ENCODE data around the gene EPHB1. TPM values are rescaled to one million over a fixed set of nuclear protein-coding genes. Genes with fewer than 3 reads are reported as not detected.
"Not testable (repeated sequence)": the region's sequence is repeated elsewhere in the genome, so short reads cannot be mapped to it uniquely, and the experiment has no call there.

Gene EPHB1
- total RNA-seq, 4 donors from 2014 or later: 0.08 to 1.1 (median 0.72) TPM

DNA sequence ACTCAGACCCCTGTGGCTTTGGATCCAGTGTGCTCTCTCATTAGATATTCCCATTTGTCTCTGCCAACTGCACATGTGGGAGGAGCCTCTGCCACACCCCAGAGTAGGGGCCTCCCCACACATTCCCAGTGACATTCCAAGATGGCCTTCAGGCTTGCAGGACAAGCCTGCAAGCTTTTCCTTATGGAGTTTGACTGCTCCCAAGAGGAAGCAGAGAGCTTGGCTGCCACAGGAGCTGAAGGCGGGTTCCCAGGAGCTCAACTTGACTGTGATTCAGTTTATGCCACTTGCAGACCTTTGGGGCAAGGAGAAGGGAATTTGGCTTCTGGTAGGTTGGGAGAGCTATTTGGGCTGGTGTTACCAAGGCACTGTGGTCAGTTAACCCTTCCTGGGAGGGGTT is 22.5 kb upstream of the EPHB1 start:
- H3K27ac ChIP-seq: no peak overlapping the region

DNA sequence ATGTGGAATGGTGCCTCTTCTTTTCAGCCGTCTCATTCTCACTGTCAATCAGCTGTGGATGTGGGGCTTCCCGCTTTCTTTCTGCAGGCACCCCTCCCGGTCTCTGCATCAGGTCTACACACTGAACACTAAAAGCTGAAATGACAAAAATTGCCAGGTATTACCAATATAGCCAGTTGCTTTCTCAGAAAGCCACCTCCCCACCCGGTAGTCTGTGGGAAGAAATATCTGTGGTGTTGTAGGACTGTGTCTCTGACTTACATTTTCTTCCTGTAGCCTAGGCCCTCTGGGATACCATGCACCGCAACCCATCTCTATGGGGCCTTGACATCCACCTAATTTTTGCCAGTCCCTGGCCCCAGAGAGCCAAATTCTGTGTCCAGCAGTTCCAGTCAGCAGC is 19.2 kb upstream of the EPHB1 start:
- no peak for DNase-seq
- H3K4me1 ChIP-seq: no peaks in the 10 kb centered on the region
- no peaks in the 10 kb centered on the region for H3K27me3 ChIP-seq
- 69 to 87% methylated on average over 5 of the region's 5 CpGs for WGBS, 2 donors
- no peaks in the 10 kb centered on the region for H3K36me3 ChIP-seq
- intact Hi-C loops (cut with DNase I): no loop called here
- no peak for TF ChIP-seq POLR2A (IDR thresholded peaks at IDR 0.05)
- TF ChIP-seq, protein P1, sequence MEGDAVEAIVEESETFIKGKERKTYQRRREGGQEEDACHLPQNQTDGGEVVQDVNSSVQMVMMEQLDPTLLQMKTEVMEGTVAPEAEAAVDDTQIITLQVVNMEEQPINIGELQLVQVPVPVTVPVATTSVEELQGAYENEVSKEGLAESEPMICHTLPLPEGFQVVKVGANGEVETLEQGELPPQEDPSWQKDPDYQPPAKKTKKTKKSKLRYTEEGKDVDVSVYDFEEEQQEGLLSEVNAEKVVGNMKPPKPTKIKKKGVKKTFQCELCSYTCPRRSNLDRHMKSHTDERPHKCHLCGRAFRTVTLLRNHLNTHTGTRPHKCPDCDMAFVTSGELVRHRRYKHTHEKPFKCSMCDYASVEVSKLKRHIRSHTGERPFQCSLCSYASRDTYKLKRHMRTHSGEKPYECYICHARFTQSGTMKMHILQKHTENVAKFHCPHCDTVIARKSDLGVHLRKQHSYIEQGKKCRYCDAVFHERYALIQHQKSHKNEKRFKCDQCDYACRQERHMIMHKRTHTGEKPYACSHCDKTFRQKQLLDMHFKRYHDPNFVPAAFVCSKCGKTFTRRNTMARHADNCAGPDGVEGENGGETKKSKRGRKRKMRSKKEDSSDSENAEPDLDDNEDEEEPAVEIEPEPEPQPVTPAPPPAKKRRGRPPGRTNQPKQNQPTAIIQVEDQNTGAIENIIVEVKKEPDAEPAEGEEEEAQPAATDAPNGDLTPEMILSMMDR (IDR thresholded peaks at IDR 0.05): no peak
- no peak overlapping the region for H3K27ac ChIP-seq
- H3K9me3 ChIP-seq: no peaks in the 10 kb centered on the region
- no peak overlapping the region for H3K4me3 ChIP-seq

More for the DNA sequence above, 22.5 kb upstream of the EPHB1 start:
- Histone ChIP-seq H3K4me1 (no peaks in the 10 kb centered on the region), H3K27me3 (no peaks in the 10 kb centered on the region), H3K4me3 (no peak overlapping the region), H3K36me3 (no peaks in the 10 kb centered on the region), H3K9me3 (no peaks in the 10 kb centered on the region)
- TF ChIP-seq, protein P1 (IDR thresholded peaks at IDR 0.05): no peak
- TF ChIP-seq POLR2A (IDR thresholded peaks at IDR 0.05): no peak
- no peak for DNase-seq
- WGBS, 2 donors: 67% methylated on average over 1 of the region's 1 CpG; no CpG with 5 or more reads in 1 of the 2 donors
- intact Hi-C loops (cut with DNase I): no loop called here

DNA sequence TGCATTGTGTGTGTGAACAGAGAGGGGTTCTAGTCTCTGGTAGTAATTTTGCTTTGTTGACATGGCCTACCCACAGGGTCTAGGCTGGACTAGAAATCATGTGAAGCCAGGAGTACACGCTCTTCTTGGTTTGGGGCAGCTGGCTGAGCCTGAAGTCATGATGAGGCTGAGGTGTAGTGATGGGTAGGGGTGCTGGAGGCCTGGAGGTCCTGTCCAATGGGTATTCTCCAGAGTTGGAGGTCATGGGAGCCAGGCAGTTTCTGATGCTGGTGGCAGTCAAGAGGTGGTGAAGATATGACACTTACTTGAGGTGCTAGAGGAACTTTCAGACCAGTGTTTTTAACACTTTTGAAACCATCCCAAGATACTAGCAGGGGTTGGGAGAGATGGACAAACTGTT is 18.5 kb upstream of the EPHB1 start:
- intact Hi-C loops (cut with DNase I): no loop called here
- no peaks in the 10 kb centered on the region for H3K9me3 ChIP-seq
- no peaks in the 10 kb centered on the region for H3K36me3 ChIP-seq
- no peak overlapping the region for H3K27ac ChIP-seq
- 83% methylated on average over 1 of the region's 1 CpG; no CpG with 5 or more reads in 1 of the 2 donors for WGBS, 2 donors
- no peaks in the 10 kb centered on the region for H3K4me1 ChIP-seq
- no peak for TF ChIP-seq POLR2A (IDR thresholded peaks at IDR 0.05)
- TF ChIP-seq, protein P1 (IDR thresholded peaks at IDR 0.05): no peak
- H3K4me3 ChIP-seq: no peak overlapping the region
- DNase-seq: no peak
- H3K27me3 ChIP-seq: no peaks in the 10 kb centered on the region

DNA sequence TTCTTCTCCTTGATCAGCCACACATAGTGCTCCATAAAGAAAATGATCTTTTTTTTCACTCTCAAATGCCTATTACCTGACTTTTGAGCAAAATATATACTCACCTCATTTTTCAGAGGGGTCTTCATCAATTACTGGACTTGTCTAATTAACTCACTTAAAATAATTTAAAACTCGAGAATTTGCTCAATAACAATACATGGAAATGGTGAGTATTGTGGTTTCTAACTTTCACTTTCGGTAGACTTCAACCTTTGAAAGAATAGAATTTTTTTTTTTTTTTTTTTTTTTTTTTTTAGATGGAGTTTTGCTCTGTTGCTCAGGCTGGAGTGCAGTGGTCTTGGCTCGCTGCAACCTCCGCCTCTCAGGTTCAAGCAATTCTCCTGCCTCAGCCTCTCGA is 17.7 kb upstream of the EPHB1 start:
- 69 to 79% methylated on average over 5 of the region's 5 CpGs for WGBS, 2 donors
- no peaks in the 10 kb centered on the region for H3K4me1 ChIP-seq
- no peaks in the 10 kb centered on the region for H3K27me3 ChIP-seq
- H3K27ac ChIP-seq: no peak overlapping the region
- no peaks in the 10 kb centered on the region for H3K9me3 ChIP-seq
- H3K36me3 ChIP-seq: no peaks in the 10 kb centered on the region
- no peak for TF ChIP-seq POLR2A (IDR thresholded peaks at IDR 0.05)
- TF ChIP-seq, protein P1 (IDR thresholded peaks at IDR 0.05): no peak
- no peak for DNase-seq
- H3K4me3 ChIP-seq: no peak overlapping the region
- intact Hi-C loops (cut with DNase I): no loop called here

DNA sequence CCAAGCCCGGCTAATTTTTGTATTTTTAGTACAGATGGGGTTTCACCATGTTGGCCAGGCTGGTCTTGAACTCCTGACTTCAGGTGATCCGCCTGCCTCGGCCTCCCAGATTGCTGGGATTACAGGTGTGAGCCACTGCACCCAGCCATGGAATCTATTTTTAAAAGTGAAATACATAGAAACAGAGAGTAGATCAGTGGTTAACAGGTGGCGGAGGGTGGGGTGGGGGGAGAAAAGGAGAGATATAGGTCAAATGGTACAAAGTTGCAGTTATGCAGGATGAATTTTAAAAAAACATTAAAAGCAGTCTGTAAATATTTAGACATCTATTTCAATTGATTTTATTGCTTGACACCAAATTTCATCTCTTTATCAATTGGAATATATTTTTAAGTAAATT is 6.8 kb upstream of the EPHB1 start:
- WGBS, 2 donors: 81 to 94% methylated on average over 3 to 4 of the region's 4 CpGs
- H3K27me3 ChIP-seq; H3K27ac ChIP-seq; H3K4me1 ChIP-seq; intact Hi-C loops (cut with DNase I); H3K36me3 ChIP-seq; H3K9me3 ChIP-seq; H3K4me3 ChIP-seq; DNase-seq: not testable (repeated sequence)

DNA sequence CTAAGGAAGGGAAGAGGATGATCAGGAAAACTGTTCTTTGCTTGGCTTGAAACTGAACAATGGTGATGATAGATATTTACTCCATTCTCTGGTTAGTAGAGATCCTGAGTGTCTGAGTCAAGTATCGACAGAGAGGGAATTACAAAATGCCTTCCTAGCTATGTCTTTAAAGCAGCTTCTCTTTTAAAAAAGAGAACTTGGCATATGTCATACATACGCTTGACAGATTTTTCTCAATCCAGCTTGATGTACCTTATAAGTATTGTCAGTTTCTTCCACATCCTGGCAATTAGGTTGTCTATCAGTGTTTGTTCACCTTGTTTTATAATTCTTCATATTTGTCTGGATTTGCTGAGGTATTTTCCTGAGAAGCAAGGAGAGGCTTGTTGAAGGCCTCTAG is 5.0 kb upstream of the EPHB1 start:
- TF ChIP-seq, protein P1 (IDR thresholded peaks at IDR 0.05): no peak
- no peak for TF ChIP-seq POLR2A (IDR thresholded peaks at IDR 0.05)
- Histone ChIP-seq H3K9me3 (no peaks in the 10 kb centered on the region), H3K4me3 (no peak overlapping the region), H3K27me3 (peaks cover 0 to 23% (median 0%) of the 10 kb centered on the region in 4 donors), H3K36me3 (no peaks in the 10 kb centered on the region), H3K27ac (no peak overlapping the region), H3K4me1 (peaks cover 0 to 5% (median 1%) of the 10 kb centered on the region in 3 donors)
- 75 to 81% methylated on average over 2 of the region's 2 CpGs for WGBS, 2 donors
- DNase-seq: no peak
- intact Hi-C loops (cut with DNase I): loop anchor here (10.0 kb wide), 1 partner anchor 715 kb away; no protein-coding TSS in a partner anchor

Data from esophagus squamous epithelium (tissue), 5 donors.